Stimulated activated CD4-positive, alpha-beta T cell treated with anti-CD3 and anti-CD28 coated beads, Interleukin-2, amount 100 ng/mL, for 48 hours (primary cell): ENCODE data around the gene SLC34A3.

Experiments
- DNase-seq, 2 donors: peaks; one replicate each; pipeline ENCODE4 v3.0.0-alpha.2; 2020

Gene SLC34A3

GRCh38 chr9:137278721-137279711, 48.3 kb downstream of the SLC34A3 start:
- no peak for DNase-seq

GRCh38 chr9:137279741-137280473, 49.2 kb downstream of the SLC34A3 start:
- no peak for DNase-seq

GRCh38 chr9:137280474-137281344, 50.0 kb downstream of the SLC34A3 start:
- no peak for DNase-seq

GRCh38 chr9:137281345-137282116, 50.8 kb downstream of the SLC34A3 start:
- DNase-seq: no peak
